Urinary bladder (tissue), 4 donors: Measurements from ENCODE around the gene UBXN2A. TPM values are rescaled to one million over a fixed set of nuclear protein-coding genes. Genes with fewer than 3 reads are reported as not detected.
A peak's percentile ranks its signal among the peaks of the same experiment; 100 is the strongest.

Experiments used
- DNase-seq: peaks from one replicate; pipeline ENCODE4 v3.0.0-alpha.2; 2015; ENCODE audit errors: extremely low spot score
- H3K27ac ChIP-seq: one replicate; pipeline ENCODE4 v1.5.1; 2013; ENCODE audit warnings: low read depth, mild to moderate bottlenecking, moderate library complexity
- H3K36me3 ChIP-seq: one replicate; pipeline ENCODE4 v1.6.1; 2013; ENCODE audit warnings: mild to moderate bottlenecking, moderate library complexity; ENCODE audit not compliant: insufficient read depth
- H3K4me1 ChIP-seq: one replicate; pipeline ENCODE4 v1.6.1; 2013; ENCODE audit warnings: mild to moderate bottlenecking, moderate library complexity; ENCODE audit not compliant: insufficient read depth
- H3K4me3 ChIP-seq: one replicate; pipeline ENCODE4 v1.5.1; 2013; ENCODE audit warnings: low read depth, low read length
- WGBS: extraction: QIAGEN DNeasy Blood & Tissue Kit; methylation state at CpG from one replicate; pipeline ENCODE4 v1.1.7; 2013; 5-methylcytosine and 5-hydroxymethylcytosine counted together
- polyA plus RNA-seq: library from polyadenylated mRNA; stranded (reverse); fragments of 200-250 nt; gene quantifications from one replicate; pipeline ENCODE4 v1.2.3, GENCODE V29; 2013
- small RNA-seq: library from RNA; depleted of rRNA; stranded (forward); fragments of <200 nt; gene quantifications from one replicate; pipeline ENCODE3, GENCODE V24; 2014
- total RNA-seq: library from RNA; depleted of rRNA; stranded (reverse); fragments of >200 nt; gene quantifications from one replicate; pipeline ENCODE4 v1.2.3, GENCODE V29; 2014
- donor health status: healthy with polysubstance abuse.
- donor health status: healthy.

The UBXN2A gene
- total and polyA plus RNA-seq, 2 donors = 8.6 to 33.6 TPM

DNA sequence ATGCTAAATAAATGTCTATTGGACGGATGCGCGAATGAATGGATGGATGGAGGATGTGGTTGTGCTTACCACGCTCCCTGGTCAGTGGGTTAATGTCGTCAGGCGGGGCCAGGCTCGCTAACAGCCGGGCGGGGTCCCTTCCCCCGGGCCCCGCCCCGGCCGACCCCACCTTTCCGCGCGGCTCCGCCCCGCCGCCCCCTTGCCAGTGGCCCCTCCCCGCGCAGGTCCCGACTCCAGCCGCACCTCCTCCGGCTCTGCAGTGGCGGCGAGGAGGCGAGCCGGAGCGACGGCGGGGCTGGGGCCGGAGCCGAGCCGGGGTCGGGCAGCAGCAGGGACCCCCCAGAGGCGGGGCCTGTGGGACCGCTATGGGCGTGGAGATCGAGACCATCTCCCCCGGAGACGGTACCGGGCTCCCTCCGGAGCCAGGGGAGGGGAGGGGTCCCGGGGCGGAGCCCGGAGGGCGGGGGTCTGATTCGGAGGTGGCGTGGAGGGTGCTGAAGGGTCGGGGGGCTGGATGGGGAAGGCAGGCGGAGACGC, 109.3 kb downstream of the UBXN2A start, which contains the start of gene FKBP1B:
Gene FKBP1B (plus strand): TSS at position 257 of the 537 bp plus-strand sequence. CDS start 109 bp downstream, at position 366.
- Histone ChIP-seq H3K4me3 (peak within 1 kb of the TSS; percentile 89), H3K36me3 (no peaks in the 10 kb centered on the region), H3K4me1 (peaks cover 4% of the 10 kb centered on the region), H3K27ac (peak within 1 kb of the TSS; percentile 52)
- no peak for DNase-seq
- under 1% methylated on average over 52 of the region's 52 CpGs for WGBS

- peak overlapping the region; percentile 89 for H3K4me3 ChIP-seq
- peak overlapping the region; percentile 52 for H3K27ac ChIP-seq
- peaks cover 4% of the 10 kb centered on the region for H3K4me1 ChIP-seq
- H3K36me3 ChIP-seq = no peaks in the 10 kb centered on the region
- DNase-seq = no peak
- 4% methylated on average over 47 of the region's 47 CpGs for WGBS
These were observed 110.0 kb downstream of the UBXN2A start for GRCh38 chr2:24050041-24050979.

DNA sequence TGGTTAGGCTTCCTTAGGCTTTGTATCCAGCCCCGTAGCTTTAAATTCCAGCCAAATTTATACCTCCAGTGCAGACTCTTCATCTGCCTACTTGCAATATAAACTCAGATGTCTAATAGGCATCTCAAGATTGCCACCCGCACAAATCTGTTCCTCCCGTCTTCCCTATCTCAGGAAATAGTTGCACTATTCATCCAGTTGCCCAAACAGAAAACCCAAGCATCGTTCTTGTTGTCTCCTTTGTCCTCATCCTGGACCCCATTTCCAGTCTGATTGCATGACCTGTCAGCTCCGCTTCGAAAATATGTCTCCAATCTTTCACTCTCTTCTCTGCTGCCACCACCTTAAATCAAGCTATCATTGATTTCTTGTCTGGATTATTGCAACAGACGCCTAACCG, 111.6 kb downstream of the UBXN2A start:
- no peak overlapping the region for H3K4me3 ChIP-seq
- H3K4me1 ChIP-seq = peaks cover 4% of the 10 kb centered on the region
- DNase-seq = no peak
- no peak overlapping the region for H3K27ac ChIP-seq
- H3K36me3 ChIP-seq = no peaks in the 10 kb centered on the region
- WGBS = 82% methylated on average over 8 of the region's 8 CpGs

- Histone ChIP-seq H3K4me1 (peaks cover 4% of the 10 kb centered on the region), H3K36me3 (no peaks in the 10 kb centered on the region), H3K4me3 (no peak overlapping the region), H3K27ac (no peak overlapping the region)
- 94% methylated on average over 1 of the region's 1 CpG for WGBS
- DNase-seq = no peak
These were observed 112.7 kb downstream of the UBXN2A start for GRCh38 chr2:24052951-24053350.

Small RNA genes lying within 50 kb of the gene (small RNA-seq; reads per million reads assigned to genes)
- not detected for gene RN7SL610P
- gene RNU6-370P = not detected

Other genes starting within 250 kb of the UBXN2A start
- 75.6 TPM for gene ATAD2B, start 13.3 kb upstream of the UBXN2A start, total RNA-seq
- 5.1 TPM for gene ATAD2B, start 13.3 kb upstream of the UBXN2A start, polyA plus RNA-seq
- 0.85 TPM for gene MFSD2B, start 69.6 kb downstream of the UBXN2A start, total RNA-seq
- gene MFSD2B, start 69.6 kb downstream of the UBXN2A start, polyA plus RNA-seq = 0.22 TPM
- gene WDCP, start 106.9 kb downstream of the UBXN2A start, total RNA-seq = 13.1 TPM
- 4.9 TPM for gene WDCP, start 106.9 kb downstream of the UBXN2A start, polyA plus RNA-seq
- 5.1 TPM for gene FKBP1B, start 109.3 kb downstream of the UBXN2A start, total RNA-seq
- gene FKBP1B, start 109.3 kb downstream of the UBXN2A start, polyA plus RNA-seq = 10.5 TPM
- 139 TPM for gene SF3B6, start 135.9 kb downstream of the UBXN2A start, total RNA-seq
- 121 TPM for gene SF3B6, start 135.9 kb downstream of the UBXN2A start, polyA plus RNA-seq
- gene TP53I3, start 144.4 kb downstream of the UBXN2A start, total RNA-seq = 28.6 TPM
- gene TP53I3, start 144.4 kb downstream of the UBXN2A start, polyA plus RNA-seq = 16.9 TPM
- 1.4 TPM for gene PFN4, start 182.9 kb downstream of the UBXN2A start, total RNA-seq
- gene PFN4, start 182.9 kb downstream of the UBXN2A start, polyA plus RNA-seq = 0.58 TPM
- 61.8 TPM for gene FAM228B, start 183.0 kb downstream of the UBXN2A start, total RNA-seq
- gene FAM228B, start 183.0 kb downstream of the UBXN2A start, polyA plus RNA-seq = 13.8 TPM
- gene FAM228A, start 234.6 kb downstream of the UBXN2A start, total RNA-seq = 1.0 TPM
- 0.70 TPM for gene FAM228A, start 234.6 kb downstream of the UBXN2A start, polyA plus RNA-seq